HG03103 (cell line): ENCODE measurements around the gene RPL36.
"Not testable (repeated sequence)": the region's sequence is repeated elsewhere in the genome, so short reads cannot be mapped to it uniquely, and the experiment has no call there.

Experiments used
- ATAC-seq: cut with Tn5 transposase; IDR thresholded peaks from one replicate; pipeline ENCODE4 v1.9.1; 2021; ENCODE audit warnings: low read depth; ENCODE audit not compliant: unreplicated experiment

The RPL36 gene

GRCh38 chr19:5688262-5688881 is 1.7 kb upstream of the RPL36 start:
- not testable (repeated sequence) for ATAC-seq

DNA sequence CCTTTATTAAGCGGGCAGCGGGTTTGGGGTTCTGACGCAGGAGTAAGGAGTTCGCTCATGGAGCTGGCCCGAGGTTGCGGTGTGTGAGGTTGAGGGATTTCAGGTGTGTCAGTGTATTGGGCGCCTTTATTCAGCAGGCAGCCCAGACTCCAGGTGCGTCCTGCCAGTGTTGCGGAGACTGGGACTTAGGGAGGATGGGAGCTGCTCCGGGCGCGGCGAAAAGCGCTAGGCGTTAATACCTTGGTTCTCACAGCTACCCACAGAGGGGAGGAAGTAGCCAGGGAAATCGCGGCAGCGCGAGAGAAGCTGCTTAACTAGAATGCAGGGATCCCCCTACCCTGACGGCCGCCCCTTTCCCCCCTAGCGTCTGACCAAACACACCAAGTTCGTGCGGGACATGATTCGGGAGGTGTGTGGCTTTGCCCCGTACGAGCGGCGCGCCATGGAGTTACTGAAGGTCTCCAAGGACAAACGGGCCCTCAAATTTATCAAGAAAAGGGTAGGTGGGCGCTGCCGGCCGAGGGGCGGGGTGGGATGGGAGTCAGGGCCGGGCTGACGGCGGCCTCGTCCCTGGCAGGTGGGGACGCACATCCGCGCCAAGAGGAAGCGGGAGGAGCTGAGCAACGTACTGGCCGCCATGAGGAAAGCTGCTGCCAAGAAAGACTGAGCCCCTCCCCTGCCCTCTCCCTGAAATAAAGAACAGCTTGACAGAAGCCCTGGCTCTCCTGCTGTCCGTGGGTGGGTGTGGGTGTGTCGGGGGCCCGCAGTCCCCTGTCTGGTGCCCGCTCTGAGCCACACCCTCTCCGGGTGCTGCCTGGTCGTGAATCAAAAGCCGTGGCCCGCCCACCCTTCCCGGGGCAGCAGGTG is 1.1 kb downstream of the RPL36 start:
- ATAC-seq, result no peak

DNA sequence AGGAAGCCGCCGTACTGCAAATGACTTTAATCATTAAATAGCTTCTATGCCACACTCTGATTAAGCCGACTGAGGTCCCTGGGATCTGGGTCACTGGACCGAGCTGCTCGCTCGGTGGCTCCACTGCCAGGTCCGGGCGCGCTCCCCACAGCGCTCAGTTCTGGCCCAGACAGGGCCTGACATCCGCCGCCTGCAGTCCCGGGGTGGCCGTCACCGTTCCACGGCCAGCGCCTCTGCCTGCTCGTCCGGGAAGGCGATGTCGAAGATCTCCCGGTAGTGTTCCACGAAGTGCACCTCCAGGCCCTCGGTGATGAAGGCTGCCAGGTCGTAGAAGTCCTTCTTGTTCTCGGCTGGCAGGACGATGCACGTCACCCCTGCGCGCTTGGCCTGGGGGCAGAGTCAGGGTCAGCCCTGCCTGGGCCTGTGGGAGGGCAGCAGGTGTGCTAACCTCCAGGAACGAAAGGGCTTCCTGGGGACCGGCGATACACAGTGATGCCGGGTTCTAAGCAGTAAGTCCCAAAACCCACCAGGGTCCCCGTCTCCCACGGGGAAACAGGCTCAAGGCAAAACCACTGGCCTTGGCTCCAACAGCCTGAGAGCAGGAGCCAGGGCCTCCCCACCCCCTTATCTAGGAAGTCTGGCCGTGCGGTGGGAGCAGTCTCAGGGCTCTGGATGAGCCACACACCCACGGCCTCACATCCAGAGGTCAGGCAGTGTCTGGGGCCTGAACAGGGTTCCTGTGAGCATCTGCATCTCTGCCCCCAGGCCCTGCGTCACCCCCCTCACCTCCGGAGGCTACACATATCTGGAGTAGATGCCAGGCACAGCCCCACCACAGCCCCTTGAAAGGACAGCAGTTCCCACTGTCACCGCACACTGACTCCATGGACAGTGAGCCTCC is 2.0 kb downstream of the RPL36 start:
- ATAC-seq, result no peak

DNA sequence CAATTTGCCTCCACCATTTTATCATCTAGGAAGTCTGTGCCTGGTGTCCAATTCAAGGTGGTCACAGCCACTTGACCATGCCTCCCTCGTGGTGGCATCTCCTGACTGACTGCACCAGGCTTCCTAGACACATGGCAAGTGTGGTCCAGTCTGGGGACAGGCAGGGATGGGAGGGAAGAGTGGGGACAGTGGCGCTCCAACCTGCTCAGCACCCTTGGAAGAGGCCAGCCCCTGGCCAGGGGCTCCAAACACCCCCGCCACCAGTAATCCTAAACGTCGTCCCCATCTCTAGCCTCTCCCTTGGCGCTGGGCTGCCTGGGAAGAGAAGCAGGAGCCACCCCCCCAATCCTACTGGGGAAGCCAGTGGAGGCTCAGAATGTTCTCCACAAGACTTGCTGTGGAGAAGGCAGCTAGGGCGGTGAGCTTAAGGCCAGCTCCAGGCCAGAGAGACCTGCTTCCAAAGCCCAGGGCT is 2.7 kb downstream of the RPL36 start:
- ATAC-seq, result no peak

GRCh38 chr19:5693195-5694166 is 3.4 kb downstream of the RPL36 start:
- ATAC-seq, result no peak

DNA sequence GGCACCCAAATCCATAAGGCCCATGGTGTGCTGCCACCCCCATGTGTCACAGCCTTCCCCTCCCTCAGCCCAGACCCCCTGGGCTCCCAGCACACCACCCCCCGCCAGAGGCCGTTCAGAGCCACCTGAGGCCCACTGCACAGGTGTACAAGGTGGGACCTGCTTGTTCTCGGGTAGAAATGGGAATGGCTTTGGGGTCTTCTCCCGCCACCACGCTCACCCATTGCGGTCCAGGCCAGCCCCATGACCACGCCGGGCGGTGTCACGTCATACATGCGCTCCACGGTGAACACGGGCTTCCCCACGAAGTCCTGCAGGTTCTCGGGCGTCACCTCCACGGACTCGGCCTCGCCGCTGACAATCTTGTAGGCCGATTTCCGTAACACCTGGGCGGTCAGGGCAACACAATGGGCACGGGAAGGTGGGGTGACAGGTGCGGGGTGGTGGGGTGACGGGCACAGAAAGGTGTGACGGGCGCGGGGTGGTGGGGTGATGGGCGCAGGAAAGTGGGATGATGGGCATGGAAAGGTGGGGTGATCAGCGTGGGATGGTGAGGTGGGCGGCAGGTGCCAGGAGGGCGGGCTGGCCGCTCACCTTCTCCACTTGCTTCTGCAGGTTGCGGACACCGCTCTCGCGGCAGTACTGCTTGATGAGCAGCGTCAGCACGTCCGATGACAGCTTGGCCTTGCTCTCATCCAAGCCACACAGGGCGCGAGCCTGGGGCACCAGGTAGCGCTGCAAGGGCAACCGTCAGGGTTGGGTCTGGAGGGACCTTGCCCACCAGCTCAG is 4.3 kb downstream of the RPL36 start:
- no peak for ATAC-seq

DNA sequence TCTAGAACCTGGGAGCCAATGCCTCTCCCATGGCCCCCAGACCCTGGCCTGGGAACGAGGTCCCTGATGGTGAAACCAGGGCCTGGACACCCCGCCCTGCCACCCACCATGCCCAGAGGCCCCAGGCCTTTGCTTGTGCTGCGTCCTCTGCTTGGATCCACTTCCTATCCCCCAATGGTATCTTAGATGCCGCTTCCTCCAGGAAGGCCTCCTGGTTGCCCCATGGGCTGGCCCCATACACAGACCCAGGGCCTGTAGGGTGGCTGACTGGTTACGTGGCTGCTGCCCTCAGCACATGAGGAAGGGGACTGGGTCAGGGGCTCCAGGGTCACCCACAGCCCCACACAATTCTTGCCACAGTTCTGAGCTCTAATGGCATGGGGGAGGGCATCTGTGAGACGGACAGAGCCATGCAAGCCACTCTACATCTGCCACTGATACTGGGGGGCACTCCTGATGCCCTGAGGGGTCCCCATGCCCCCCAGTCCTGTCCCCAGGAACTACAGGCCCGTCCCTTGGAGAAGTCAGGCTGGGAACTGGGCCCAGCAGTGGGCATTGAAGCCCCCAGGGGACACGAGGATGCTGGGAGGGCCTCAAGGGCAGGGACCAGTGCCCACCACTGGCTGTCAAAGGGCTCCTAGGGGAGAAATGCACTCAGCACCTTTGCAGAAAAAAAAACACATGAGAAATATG is 5.0 kb downstream of the RPL36 start:
- ATAC-seq, result no peak

- ATAC-seq, result no peak
Measured at GRCh38 chr19:5695649-5696195, 5.6 kb downstream of the RPL36 start.

DNA sequence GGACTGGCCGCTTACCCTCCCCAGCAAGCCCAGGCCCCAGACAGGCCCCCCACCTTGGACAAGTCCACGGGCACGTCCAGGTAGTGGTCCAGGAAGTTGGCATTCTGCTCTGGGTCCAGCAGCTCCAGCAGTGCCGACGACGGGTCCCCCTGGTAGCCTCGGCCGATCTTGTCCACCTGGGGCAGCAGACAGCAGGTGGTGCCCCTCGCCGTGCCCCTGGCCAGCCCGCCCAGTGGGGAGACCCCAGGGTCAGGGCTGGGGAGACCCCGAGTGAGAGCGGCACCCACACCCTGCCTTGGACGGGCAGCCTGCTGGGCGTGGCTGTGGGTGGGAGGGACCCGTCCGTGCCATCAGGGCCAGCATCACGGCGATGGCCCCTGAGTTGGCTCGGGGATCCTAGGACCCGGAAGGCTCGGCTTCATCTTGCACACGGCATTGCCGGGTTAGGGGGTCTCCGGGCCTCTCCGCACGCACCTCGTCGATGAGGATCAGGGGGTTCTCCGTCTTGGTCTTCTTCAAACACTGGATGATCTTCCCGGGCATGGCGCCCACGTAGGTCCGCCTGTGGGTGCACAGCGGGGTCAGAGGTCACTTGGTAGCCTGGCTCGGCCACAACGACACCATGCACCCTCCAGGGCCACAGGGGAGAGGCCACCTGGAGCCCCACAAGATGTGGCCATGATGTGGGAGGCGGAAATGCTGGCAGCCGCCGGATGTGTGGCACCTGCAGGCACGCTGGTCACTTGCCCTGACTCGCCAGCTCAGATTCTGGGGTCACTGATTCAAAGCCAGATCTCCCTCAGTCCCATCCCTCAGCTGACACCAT is 6.3 kb downstream of the RPL36 start:
- no peak for ATAC-seq

- no peak for ATAC-seq
Measured at GRCh38 chr19:5697022-5697889, 7.2 kb downstream of the RPL36 start.

- no peak for ATAC-seq
Measured at GRCh38 chr19:5697890-5698634, 8.0 kb downstream of the RPL36 start.

DNA sequence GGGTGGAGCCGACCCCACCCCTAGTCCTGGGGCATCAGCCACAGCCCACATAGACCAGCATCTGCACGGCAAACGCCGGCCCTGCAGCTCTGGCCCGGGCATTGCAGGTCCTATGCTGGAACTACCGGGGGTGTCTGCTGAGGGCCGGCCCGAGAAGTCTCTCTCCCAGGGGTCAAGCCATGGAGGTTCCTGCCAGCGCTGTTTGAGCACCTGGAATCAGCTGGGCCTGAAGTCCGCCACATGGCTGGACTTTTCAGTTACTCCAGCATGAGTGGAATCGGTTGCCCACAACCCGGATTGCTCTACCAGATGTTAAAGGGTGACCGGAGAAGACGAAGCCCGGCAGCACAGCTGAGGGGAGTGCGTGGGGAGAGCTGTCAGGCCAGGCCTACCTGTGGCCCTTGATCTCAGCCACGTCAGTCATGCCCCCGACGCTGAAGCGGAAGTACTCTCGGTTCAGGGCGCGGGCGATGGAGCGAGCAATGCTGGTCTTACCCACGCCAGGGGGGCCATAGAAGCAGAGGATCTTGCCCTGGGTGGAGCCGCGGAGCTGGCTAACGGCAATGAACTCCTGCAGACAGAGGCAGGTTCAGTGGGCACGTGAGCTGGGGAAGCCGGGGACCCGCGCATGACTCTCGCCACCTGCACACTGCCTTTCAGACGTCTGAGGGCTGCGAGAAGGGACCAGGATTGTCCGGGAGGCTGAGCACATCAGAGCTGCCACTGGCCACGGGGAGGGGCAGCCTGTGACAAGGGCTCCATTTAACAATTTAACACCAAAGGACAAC is 8.7 kb downstream of the RPL36 start:
- ATAC-seq, result no peak

DNA sequence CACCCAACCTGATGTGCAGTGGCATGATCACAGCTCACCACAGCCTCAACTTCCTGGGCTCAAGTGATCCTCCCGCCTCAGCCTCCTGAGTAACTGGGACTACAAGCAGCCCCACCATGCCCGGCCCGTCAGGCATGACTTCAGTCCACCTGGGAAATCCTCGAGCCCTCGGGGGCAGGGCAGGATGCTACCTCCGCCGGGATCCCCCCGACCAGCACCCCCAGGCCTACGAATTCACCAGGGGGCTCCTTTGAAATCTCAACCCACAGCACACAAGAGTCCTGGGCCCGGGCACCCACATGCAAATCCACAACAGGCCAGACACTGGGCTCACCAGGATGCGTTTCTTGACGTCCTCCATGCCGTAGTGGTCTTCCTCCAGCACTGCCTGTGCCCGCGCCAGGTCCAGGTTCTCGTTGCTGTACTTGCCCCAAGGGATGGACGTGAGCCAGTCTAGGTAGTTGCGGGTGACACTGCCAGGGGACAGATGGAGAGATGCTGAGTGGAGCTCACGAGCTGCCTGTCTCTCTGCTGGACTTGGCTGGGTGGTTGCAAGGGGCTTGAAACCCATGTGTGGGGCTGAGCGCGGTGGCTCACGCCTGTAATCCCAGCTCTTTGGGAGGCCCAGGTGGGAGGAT is 10.5 kb downstream of the RPL36 start:
- ATAC-seq, result no peak

DNA sequence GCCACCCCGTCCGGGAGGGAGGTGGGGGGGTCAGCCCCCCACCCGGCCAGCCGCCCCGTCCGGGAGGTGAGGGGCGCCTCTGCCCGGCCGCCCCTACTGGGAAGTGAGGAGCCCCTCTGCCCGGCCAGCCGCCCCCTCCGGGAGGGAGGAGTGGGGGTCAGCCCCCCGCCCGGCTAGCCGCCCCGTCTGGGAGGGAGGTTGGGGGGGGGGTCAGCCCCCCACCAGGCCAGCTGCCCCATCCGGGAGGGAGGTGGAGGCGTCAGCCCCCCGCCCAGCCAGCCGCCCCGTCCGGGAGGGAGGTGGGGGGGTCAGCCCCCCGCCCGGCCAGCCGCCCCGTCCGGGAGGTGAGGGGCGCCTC is 11.9 kb downstream of the RPL36 start:
- ATAC-seq, result not testable (repeated sequence)
